HG02798 (cell line): ENCODE results near the gene HSDL1.

Experiments
- ATAC-seq: cut with Tn5 transposase; IDR thresholded peaks from one replicate; pipeline ENCODE4 v1.9.1; 2021; ENCODE audit warnings: mild to moderate bottlenecking; ENCODE audit not compliant: unreplicated experiment, poor library complexity

Gene HSDL1

GRCh38 chr16:84176192-84177053 is 31.4 kb upstream of the HSDL1 start:
- ATAC-seq = no peak

- ATAC-seq = peak; percentile 60
Measured at GRCh38 chr16:84175350-84176081, 30.5 kb upstream of the HSDL1 start.

GRCh38 chr16:84174396-84174795 is 29.4 kb upstream of the HSDL1 start:
- no peak for ATAC-seq

- no peak for ATAC-seq
Measured at GRCh38 chr16:84169765-84170310, 24.9 kb upstream of the HSDL1 start.

DNA sequence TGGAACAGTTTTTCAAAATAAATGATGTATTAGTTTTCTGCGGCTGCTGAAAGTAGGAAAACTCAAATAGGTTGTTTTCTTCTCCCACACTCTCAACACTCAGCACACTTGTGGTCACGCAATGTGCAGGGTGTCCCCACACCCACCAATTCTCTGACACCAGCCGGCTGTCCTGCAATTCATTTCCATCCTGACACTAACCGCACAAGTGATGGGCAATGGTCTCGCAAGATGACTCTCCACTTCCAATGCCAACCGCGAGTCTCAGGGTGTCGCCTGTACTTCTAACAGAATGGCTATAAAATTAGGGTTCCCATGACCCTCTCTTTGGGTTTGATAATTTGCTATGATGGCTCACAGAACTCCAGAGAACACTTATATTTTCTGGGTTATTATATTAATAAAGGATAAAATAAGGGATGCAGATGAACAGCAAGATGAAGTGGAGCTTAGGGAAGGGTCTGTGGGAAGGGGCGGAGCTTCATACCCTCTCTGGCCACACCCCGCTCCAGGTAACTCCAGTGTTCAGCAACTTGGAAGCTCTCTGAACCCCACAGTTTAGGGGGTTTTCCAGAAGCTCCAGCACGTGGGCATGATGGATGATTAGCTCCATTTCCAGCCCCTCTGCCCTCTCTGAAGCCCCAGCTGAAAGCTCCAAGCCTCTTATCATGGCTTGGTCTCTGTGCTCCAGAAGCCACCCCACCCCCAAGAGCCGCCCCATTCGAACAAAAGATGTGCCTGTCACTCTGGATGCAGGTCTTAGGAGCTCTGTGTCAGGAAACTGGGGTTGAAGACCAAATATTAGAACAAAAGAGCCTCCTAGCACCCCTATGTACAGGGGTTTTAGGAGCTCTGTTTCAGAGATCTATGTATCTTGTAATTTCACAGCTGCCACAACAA is 22.1 kb upstream of the HSDL1 start:
- ATAC-seq = peak; percentile 53

- ATAC-seq = no peak
Measured at GRCh38 chr16:84165746-84166145, 20.8 kb upstream of the HSDL1 start.

- no peak for ATAC-seq
Measured at GRCh38 chr16:84161801-84162200, 16.8 kb upstream of the HSDL1 start.

- ATAC-seq = no peak
Measured at GRCh38 chr16:84161037-84161436, 16.1 kb upstream of the HSDL1 start.

DNA sequence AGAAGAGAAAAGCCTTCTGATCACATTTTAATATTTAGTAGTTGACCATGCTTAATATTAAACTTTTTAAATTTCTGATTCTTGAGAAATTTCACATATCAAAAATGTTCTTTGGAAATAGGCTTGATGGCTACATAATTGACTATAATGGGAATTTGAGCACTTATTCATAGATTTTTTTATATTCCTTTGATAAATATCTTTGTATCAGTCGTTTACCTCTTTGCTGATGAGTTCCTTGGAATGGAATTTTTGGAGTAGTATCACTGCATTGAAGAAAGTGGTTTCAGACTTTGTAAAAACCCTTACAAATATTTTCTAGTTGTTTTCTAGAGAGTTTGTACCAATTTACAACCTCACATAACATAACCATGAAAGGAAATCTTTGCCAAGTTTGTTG is 14.8 kb upstream of the HSDL1 start:
- ATAC-seq = no peak

- no peak for ATAC-seq
Measured at GRCh38 chr16:84159007-84159406, 14.0 kb upstream of the HSDL1 start.

- ATAC-seq = no peak
Measured at GRCh38 chr16:84156342-84156784, 11.4 kb upstream of the HSDL1 start.

DNA sequence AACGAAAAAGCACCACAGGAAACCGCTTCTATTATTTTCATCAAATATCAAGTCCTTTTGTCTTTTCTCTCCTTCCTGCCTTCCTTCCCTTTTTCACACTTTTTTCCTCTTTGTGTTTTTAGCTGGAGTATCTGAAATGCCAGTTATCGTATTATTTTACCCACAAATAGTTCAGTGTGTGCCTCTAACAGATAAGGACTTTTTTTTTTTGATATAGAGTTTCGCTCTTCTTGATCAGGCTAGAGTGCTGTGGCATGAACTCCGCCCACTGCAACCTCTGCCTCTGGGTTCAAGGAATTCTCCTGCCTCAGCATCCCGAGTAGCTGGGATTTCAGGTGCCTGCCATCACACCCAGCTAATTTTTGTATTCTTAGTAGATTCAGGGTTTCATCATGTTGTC is 10.8 kb upstream of the HSDL1 start:
- ATAC-seq = no peak

DNA sequence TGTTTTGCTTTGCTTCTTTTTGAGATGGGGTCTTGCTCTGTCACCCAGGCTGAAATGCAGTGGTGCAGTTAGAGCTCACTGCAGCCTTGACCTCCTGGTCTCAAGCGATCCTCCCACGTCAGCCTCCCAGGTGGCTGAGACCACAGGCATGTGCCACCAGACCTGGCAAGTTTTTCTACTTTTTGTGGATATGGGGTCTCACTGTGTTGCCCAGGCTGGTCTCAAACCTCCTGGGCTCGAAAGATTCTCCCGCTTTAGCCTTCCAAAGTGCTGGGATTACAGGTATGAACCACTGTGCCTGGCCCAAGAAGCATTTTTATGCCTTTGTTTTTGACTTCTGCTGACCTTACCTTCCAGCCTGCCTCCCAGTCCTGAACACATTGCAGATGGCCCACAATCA is 10.2 kb upstream of the HSDL1 start:
- ATAC-seq = no peak

GRCh38 chr16:84153660-84154214 is 8.8 kb upstream of the HSDL1 start:
- no peak for ATAC-seq

GRCh38 chr16:84150926-84151325 is 5.9 kb upstream of the HSDL1 start:
- ATAC-seq = no peak

GRCh38 chr16:84144209-84144858 is 643 bp downstream of the HSDL1 start:
- no peak for ATAC-seq

GRCh38 chr16:84143784-84144199 is 1.2 kb downstream of the HSDL1 start:
- no peak for ATAC-seq

GRCh38 chr16:84143081-84143480 is 1.9 kb downstream of the HSDL1 start:
- no peak for ATAC-seq

DNA sequence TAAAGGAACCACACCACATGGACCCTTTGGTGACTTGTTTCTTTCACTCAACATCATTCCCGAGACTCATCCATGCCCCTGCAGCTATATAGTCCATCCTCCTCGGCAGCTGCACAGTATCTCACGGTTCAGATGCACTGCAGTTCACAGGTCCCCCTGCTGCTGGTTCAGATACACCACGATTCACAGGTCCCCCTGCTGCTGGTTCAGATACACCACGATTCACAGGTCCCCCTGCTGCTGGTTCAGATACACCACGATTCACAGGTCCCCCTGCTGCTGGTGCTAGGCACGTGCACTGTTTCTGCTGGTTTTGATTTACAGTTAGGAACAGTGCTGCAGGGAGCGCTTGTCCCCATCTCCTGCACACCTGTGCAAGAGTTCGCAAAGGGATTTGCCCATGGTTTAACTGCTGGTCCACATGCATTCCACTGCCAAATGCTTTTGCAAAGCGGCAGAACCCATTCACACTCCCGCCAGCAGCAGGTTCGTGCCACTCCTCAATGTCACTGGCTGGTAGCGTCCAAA is 3.8 kb downstream of the HSDL1 start:
- no peak for ATAC-seq
